Karpas-422 (cell line): Measurements from ENCODE around the gene IL17REL. TPM values are rescaled to one million over a fixed set of nuclear protein-coding genes. Genes with fewer than 3 reads are reported as not detected.

Source experiments
- DNase-seq: peaks from one replicate; pipeline ENCODE4 v3.0.0-alpha.2; 2015
- H2AFZ ChIP-seq: fragments of 200-600 bp; sonication (generic); 2 replicates; pipeline ENCODE4 v1.6.1; 2014; ENCODE audit warnings: antibody characterized with exemption, low read length, mixed read lengths
- H3K27ac ChIP-seq: fragments of 200-600 bp; sonication (generic); 2 replicates; pipeline ENCODE4 v1.5.1; 2014; ENCODE audit warnings: mild to moderate bottlenecking, low read length, moderate library complexity
- H3K27me3 ChIP-seq: fragments of 200-600 bp; sonication (generic); 2 replicates; pipeline ENCODE4 v1.6.1; 2014; ENCODE audit warnings: low read length, mixed read lengths
- H3K36me3 ChIP-seq: fragments of 200-600 bp; sonication (generic); 2 replicates; pipeline ENCODE4 v1.6.1; 2014; ENCODE audit warnings: low read length, mixed read lengths; ENCODE audit not compliant: insufficient read depth
- H3K4me1 ChIP-seq: fragments of 200-600 bp; sonication (generic); 2 replicates; pipeline ENCODE4 v1.6.1; 2014; ENCODE audit warnings: mild to moderate bottlenecking, low read length, mixed read lengths
- H3K4me2 ChIP-seq: fragments of 200-600 bp; sonication (generic); 2 replicates; pipeline ENCODE4 v1.6.1; 2014; ENCODE audit warnings: low read length, low read depth, mild to moderate bottlenecking; ENCODE audit not compliant: poor library complexity, severe bottlenecking
- H3K4me3 ChIP-seq: fragments of 200-600 bp; sonication (generic); 2 replicates; pipeline ENCODE4 v1.5.1; 2014; ENCODE audit warnings: mild to moderate bottlenecking, antibody characterized with exemption, low read length, mixed read lengths
- H3K79me2 ChIP-seq: fragments of 200-600 bp; sonication (generic); 2 replicates; pipeline ENCODE4 v1.6.1; 2014; ENCODE audit warnings: mild to moderate bottlenecking, low read length, mixed read lengths
- H3K9ac ChIP-seq: fragments of 200-600 bp; sonication (generic); 2 replicates; pipeline ENCODE4 v1.6.0; 2014; ENCODE audit warnings: low read length
- H3K9me2 ChIP-seq: fragments of 200-600 bp; sonication (generic), shearing (Covaris generic); replicated peaks from 2 replicates; pipeline ENCODE4 v1.6.0; 2014; ENCODE audit warnings: mild to moderate bottlenecking, low read length, moderate library complexity; ENCODE audit not compliant: insufficient read depth
- H3K9me3 ChIP-seq: fragments of 300-700, 200-600 bp; sonication (generic); 2 replicates; pipeline ENCODE4 v1.6.1; 2014; ENCODE audit warnings: low read length, mixed read lengths
- H4K20me1 ChIP-seq: fragments of 200-600 bp; sonication (generic); 2 replicates; pipeline ENCODE4 v1.6.1; 2014; ENCODE audit warnings: mild to moderate bottlenecking, antibody characterized with exemption, low read length, low read depth; ENCODE audit not compliant: insufficient read depth
- total RNA-seq: library from RNA; depleted of rRNA; stranded (reverse); fragments of >200 nt; shearing (Covaris generic); gene quantifications from 2 replicates; pipeline ENCODE4 v1.2.3, GENCODE V29; 2014; ENCODE audit warnings: low replicate concordance

Gene IL17REL
- total RNA-seq, 1 experiment from 2014 or later, result not detected

- Histone ChIP-seq H4K20me1 (no peaks in the 10 kb centered on the region), H3K4me1 (no peaks in the 10 kb centered on the region), H2AFZ (no peak overlapping the region), H3K27me3 (no peaks in the 10 kb centered on the region), H3K27ac (no peak overlapping the region), H3K9me2 (no peaks in the 10 kb centered on the region), H3K36me3 (no peaks in the 10 kb centered on the region), H3K9ac (no peak overlapping the region), H3K79me2 (no peaks in the 10 kb centered on the region), H3K9me3 (no peaks in the 10 kb centered on the region), H3K4me2 (no peak overlapping the region), H3K4me3 (no peak overlapping the region)
- DNase-seq, result no peak
Observed at GRCh38 chr22:50048061-50048765, 35.6 kb upstream of the IL17REL start.

- Histone ChIP-seq H3K27me3 (no peaks in the 10 kb centered on the region), H3K9ac (no peak overlapping the region)
- no peak for DNase-seq
Observed at GRCh38 chr22:50047346-50047745, 34.8 kb upstream of the IL17REL start.

GRCh38 chr22:50046481-50047245, 34.1 kb upstream of the IL17REL start:
- Histone ChIP-seq H3K4me2 (no peak overlapping the region), H3K9me3 (no peaks in the 10 kb centered on the region), H3K4me3 (no peak overlapping the region), H2AFZ (no peak overlapping the region), H3K9me2 (no peaks in the 10 kb centered on the region), H3K36me3 (no peaks in the 10 kb centered on the region), H3K4me1 (no peaks in the 10 kb centered on the region), H3K27me3 (no peaks in the 10 kb centered on the region), H3K9ac (no peak overlapping the region), H4K20me1 (no peaks in the 10 kb centered on the region), H3K79me2 (no peaks in the 10 kb centered on the region), H3K27ac (no peak overlapping the region)
- DNase-seq, result no peak

More at GRCh38 chr22:50047346-50047745, 34.8 kb upstream of the IL17REL start:
- H3K9me3 ChIP-seq, result no peaks in the 10 kb centered on the region
- no peak overlapping the region for H3K27ac ChIP-seq
- H3K36me3 ChIP-seq, result no peaks in the 10 kb centered on the region
- H2AFZ ChIP-seq, result no peak overlapping the region
- no peaks in the 10 kb centered on the region for H3K4me1 ChIP-seq
- no peak overlapping the region for H3K4me3 ChIP-seq
- no peaks in the 10 kb centered on the region for H3K9me2 ChIP-seq
- H4K20me1 ChIP-seq, result no peaks in the 10 kb centered on the region
- H3K79me2 ChIP-seq, result no peaks in the 10 kb centered on the region
- H3K4me2 ChIP-seq, result no peak overlapping the region

GRCh38 chr22:50046019-50046415, 33.5 kb upstream of the IL17REL start:
- Histone ChIP-seq H3K4me3 (no peak overlapping the region), H2AFZ (no peak overlapping the region)

GRCh38 chr22:50045211-50046018, 32.9 kb upstream of the IL17REL start:
- Histone ChIP-seq H3K79me2 (no peaks in the 10 kb centered on the region), H3K27ac (no peak overlapping the region), H3K36me3 (no peaks in the 10 kb centered on the region), H3K9me2 (no peaks in the 10 kb centered on the region), H3K4me2 (no peak overlapping the region), H4K20me1 (no peaks in the 10 kb centered on the region), H2AFZ (no peak overlapping the region), H3K4me3 (no peak overlapping the region), H3K27me3 (no peaks in the 10 kb centered on the region), H3K9me3 (no peaks in the 10 kb centered on the region), H3K9ac (no peak overlapping the region), H3K4me1 (no peaks in the 10 kb centered on the region)
- DNase-seq, result no peak

More at GRCh38 chr22:50046019-50046415, 33.5 kb upstream of the IL17REL start:
- Histone ChIP-seq H3K9me2 (no peaks in the 10 kb centered on the region), H3K4me1 (no peaks in the 10 kb centered on the region), H3K79me2 (no peaks in the 10 kb centered on the region), H4K20me1 (no peaks in the 10 kb centered on the region), H3K27ac (no peak overlapping the region), H3K9me3 (no peaks in the 10 kb centered on the region), H3K27me3 (no peaks in the 10 kb centered on the region), H3K9ac (no peak overlapping the region), H3K36me3 (no peaks in the 10 kb centered on the region), H3K4me2 (no peak overlapping the region)
- DNase-seq, result no peak

GRCh38 chr22:50044485-50045118, 32.0 kb upstream of the IL17REL start:
- Histone ChIP-seq H3K36me3 (no peaks in the 10 kb centered on the region), H3K4me3 (no peak overlapping the region), H3K9ac (no peak overlapping the region), H2AFZ (no peak overlapping the region), H3K4me1 (no peaks in the 10 kb centered on the region), H4K20me1 (no peaks in the 10 kb centered on the region), H3K4me2 (no peak overlapping the region), H3K9me2 (no peaks in the 10 kb centered on the region), H3K27me3 (no peaks in the 10 kb centered on the region; the same call in 1 of the 2 replicates), H3K9me3 (no peaks in the 10 kb centered on the region; the same call in 1 of the 2 replicates), H3K27ac (no peak overlapping the region), H3K79me2 (no peaks in the 10 kb centered on the region)
- DNase-seq, result no peak

- H4K20me1 ChIP-seq, result no peaks in the 10 kb centered on the region
- no peaks in the 10 kb centered on the region for H3K9me2 ChIP-seq
- no peak overlapping the region for H3K9ac ChIP-seq
- peaks cover 2% of the 10 kb centered on the region for H3K9me3 ChIP-seq
- H3K79me2 ChIP-seq, result no peaks in the 10 kb centered on the region
- H3K4me1 ChIP-seq, result no peaks in the 10 kb centered on the region
- H3K4me3 ChIP-seq, result no peak overlapping the region
- no peak for DNase-seq
- no peak overlapping the region for H3K4me2 ChIP-seq
- no peak overlapping the region for H3K27ac ChIP-seq
- H3K27me3 ChIP-seq, result peaks cover 4% of the 10 kb centered on the region; the same call in 1 of the 2 replicates
- no peaks in the 10 kb centered on the region for H3K36me3 ChIP-seq
- no peak overlapping the region for H2AFZ ChIP-seq
Observed at GRCh38 chr22:50041361-50042065, 28.9 kb upstream of the IL17REL start.
